ENCODE data around the gene MALT1.

GRCh38 chr18:58788971-58789875 is 118.0 kb downstream of the MALT1 start:
- TF ChIP-seq CTCF (IDR thresholded peaks at IDR 0.05) (no peak), POLR2A (IDR thresholded peaks at IDR 0.05) (no peak)
